Hepatocyte (in vitro differentiated cells): ENCODE results near the gene PEX12.

ENCODE experiments used
- CTCF ChIP-seq: fragments of 200-600 bp; sonication (generic); IDR thresholded peaks from 2 replicates; pipeline ENCODE4 v1.5.1; 2016; ENCODE audit warnings: antibody characterized with exemption, mild to moderate bottlenecking; ENCODE audit not compliant: poor library complexity
- EZH2 ChIP-seq: fragments of 200-600 bp; sonication (generic); IDR thresholded peaks from 2 replicates; pipeline ENCODE4 v1.6.1; 2016; ENCODE audit warnings: antibody characterized with exemption, mild to moderate bottlenecking, borderline replicate concordance

GRCh38 chr17:35554668-35555067 is 23.7 kb downstream of the PEX12 start:
- TF ChIP-seq CTCF (no peak), EZH2 (no peak)
